ENCODE measurements around the gene HEPACAM2.

HEPACAM2 gene

GRCh38 chr7:93165447-93165846 is 60.8 kb downstream of the HEPACAM2 start:
- DNase-seq (ENCODE audit: low spot score): no peak
- H3K27ac ChIP-seq: no peak overlapping the region
- no peak overlapping the region for H3K4me3 ChIP-seq
- no peak for TF ChIP-seq CTCF (IDR thresholded peaks at IDR 0.05)

GRCh38 chr7:93164766-93165165 is 61.5 kb downstream of the HEPACAM2 start:
- TF ChIP-seq CTCF (IDR thresholded peaks at IDR 0.05): no peak
- no peak overlapping the region for H3K4me3 ChIP-seq
- no peak for DNase-seq (ENCODE audit: low spot score)
- H3K27ac ChIP-seq: no peak overlapping the region

- no peak for DNase-seq (ENCODE audit: low spot score)
- H3K27ac ChIP-seq: no peak overlapping the region
- TF ChIP-seq CTCF (IDR thresholded peaks at IDR 0.05): no peak
- H3K4me3 ChIP-seq: no peak overlapping the region
These were observed 65.0 kb downstream of the HEPACAM2 start for GRCh38 chr7:93161181-93161762.

GRCh38 chr7:93160410-93160809 is 65.9 kb downstream of the HEPACAM2 start:
- DNase-seq (ENCODE audit: low spot score): no peak
- Histone ChIP-seq H3K4me3 (no peak overlapping the region), H3K27ac (no peak overlapping the region)
- no peak for TF ChIP-seq CTCF (IDR thresholded peaks at IDR 0.05)

- TF ChIP-seq CTCF (IDR thresholded peaks at IDR 0.05): no peak
- no peak overlapping the region for H3K4me3 ChIP-seq
- no peak overlapping the region for H3K27ac ChIP-seq
- DNase-seq (ENCODE audit: low spot score): no peak
These were observed 66.8 kb downstream of the HEPACAM2 start for GRCh38 chr7:93159490-93159889.

- DNase-seq (ENCODE audit: low spot score): no peak
- H3K27ac ChIP-seq: no peak overlapping the region
- no peak for TF ChIP-seq CTCF (IDR thresholded peaks at IDR 0.05)
- H3K4me3 ChIP-seq: no peak overlapping the region
These were observed 69.4 kb downstream of the HEPACAM2 start for GRCh38 chr7:93156884-93157283.

- TF ChIP-seq CTCF (IDR thresholded peaks at IDR 0.05): no peak
- DNase-seq (ENCODE audit: low spot score): no peak
- Histone ChIP-seq H3K27ac (no peak overlapping the region), H3K4me3 (no peak overlapping the region)
These were observed 76.0 kb downstream of the HEPACAM2 start for GRCh38 chr7:93150200-93150835.
